GM23338 (cell line): ENCODE data around the gene PCGF3. TPM values are rescaled to one million over a fixed set of nuclear protein-coding genes. Genes with fewer than 3 reads are reported as not detected.

Experiments
- ATAC-seq: fragments of 200-7000 bp; cut with Tn5 transposase; 3 replicates; pipeline ENCODE4 v1.9.1; 2020
- DNase-seq: peaks from one replicate; pipeline ENCODE4 v3.0.0-alpha.2; 2015; ENCODE audit warnings: low spot score
- H2AFZ ChIP-seq: fragments of 200-600 bp; sonication (generic); 2 replicates; pipeline ENCODE4 v1.8.0; 2016; ENCODE audit warnings: antibody characterized with exemption, mild to moderate bottlenecking, moderate library complexity
- H3F3A ChIP-seq: fragments of 200-600 bp; sonication (generic); replicated peaks from 2 replicates; pipeline ENCODE4 v1.8.0; 2017; ENCODE audit warnings: antibody characterized with exemption, mixed run types, low read depth
- H3K27ac ChIP-seq: fragments of 200-600 bp; sonication (generic); 2 replicates; pipeline ENCODE4 v1.6.1; 2016; ENCODE audit warnings: low read depth
- H3K27me3 ChIP-seq: fragments of 200-600 bp; sonication (generic); 2 replicates; pipeline ENCODE4 v1.8.0; 2016; ENCODE audit warnings: mild to moderate bottlenecking, mixed run types, moderate library complexity; ENCODE audit not compliant: insufficient read depth
- H3K36me3 ChIP-seq: fragments of 200-600 bp; sonication (generic); 2 replicates; pipeline ENCODE4 v1.8.0; 2016; ENCODE audit warnings: mild to moderate bottlenecking; ENCODE audit not compliant: insufficient read depth
- H3K4me1 ChIP-seq: fragments of 200-600 bp; sonication (generic); 2 replicates; pipeline ENCODE4 v1.8.0; 2016; ENCODE audit warnings: mild to moderate bottlenecking, moderate library complexity; ENCODE audit not compliant: insufficient read depth
- H3K4me2 ChIP-seq: fragments of 200-600 bp; sonication (generic); 2 replicates; pipeline ENCODE4 v1.7.1; 2017; ENCODE audit warnings: mixed run types
- H3K4me3 ChIP-seq: fragments of 200-600 bp; sonication (generic); 2 replicates; pipeline ENCODE4 v1.6.1; 2016; ENCODE audit warnings: mixed run types
- H3K79me2 ChIP-seq: fragments of 200-600 bp; sonication (generic); replicated peaks from 2 replicates; pipeline ENCODE4 v1.8.0; 2017; ENCODE audit warnings: mild to moderate bottlenecking; ENCODE audit not compliant: insufficient read depth
- H3K9me2 ChIP-seq: fragments of 200-600 bp; sonication (generic); 2 replicates; pipeline ENCODE4 v1.8.0; 2017; ENCODE audit not compliant: insufficient read depth
- H4K20me1 ChIP-seq: fragments of 200-600 bp; sonication (generic); replicated peaks from 2 replicates; pipeline ENCODE4 v1.8.0; 2017; ENCODE audit warnings: mild to moderate bottlenecking; ENCODE audit not compliant: insufficient read depth
- H3K27ac Mint-ChIP-seq: 2 replicates; pipeline ENCODE4 v1.8.0; 2020; ENCODE audit warnings: inconsistent platforms, mild to moderate bottlenecking, moderate library complexity, mixed read lengths
- H3K27me3 Mint-ChIP-seq: 3 replicates; pipeline ENCODE4 v1.8.0; 2022; ENCODE audit warnings: low read depth, mild to moderate bottlenecking, moderate library complexity, mixed read lengths, inconsistent platforms; ENCODE audit not compliant: insufficient read depth, poor library complexity
- H3K36me3 Mint-ChIP-seq: 3 replicates; pipeline ENCODE4 v1.8.0; 2021; ENCODE audit warnings: low read depth, mild to moderate bottlenecking, inconsistent platforms, moderate library complexity, mixed read lengths
- H3K4me1 Mint-ChIP-seq: 3 replicates; pipeline ENCODE4 v1.8.0; 2020; ENCODE audit warnings: mild to moderate bottlenecking, inconsistent platforms, mixed read lengths
- H3K4me3 Mint-ChIP-seq: 3 replicates; pipeline ENCODE4 v1.8.0; 2021; ENCODE audit warnings: moderate library complexity, mild to moderate bottlenecking, inconsistent platforms, mixed read lengths
- H3K9me3 Mint-ChIP-seq: 3 replicates; pipeline ENCODE4 v1.8.0; 2020; ENCODE audit warnings: moderate library complexity, mild to moderate bottlenecking, inconsistent platforms, mixed read lengths
- CREB1 ChIP-seq: fragments of 250-450 bp; sonication (Bioruptor Pico); IDR thresholded peaks from 2 replicates; pipeline ENCODE4 v1.5.0; 2020; ENCODE audit warnings: low read depth, mild to moderate bottlenecking, moderate library complexity
- CTCF ChIP-seq, 2 experiments: fragments of 200-600 bp in 1 of 2; sonication (generic) in 1 of 2; conservative IDR thresholded peaks; 2 replicates each; pipeline versions ENCODE4 v1.5.1 to v1.6.1; 2016 to 2017; ENCODE audit warnings: antibody characterized with exemption in 2 of 2, low read depth in 2 of 2, mild to moderate bottlenecking in 2 of 2, moderate library complexity in 1 of 2
- ETS1 ChIP-seq: IDR thresholded peaks from 2 replicates; pipeline ENCODE4 v1.6.1; 2016; ENCODE audit warnings: antibody characterized with exemption
- EZH2 ChIP-seq: fragments of 200-600 bp; sonication (generic); IDR thresholded peaks from one replicate; pipeline ENCODE4 v1.8.0; 2017; ENCODE audit warnings: antibody characterized with exemption, mild to moderate bottlenecking, low read depth; ENCODE audit not compliant: unreplicated experiment
- JUNB ChIP-seq: IDR thresholded peaks from one replicate; pipeline ENCODE4 v1.6.1; 2016; ENCODE audit warnings: antibody characterized with exemption; ENCODE audit not compliant: unreplicated experiment
- NANOG ChIP-seq: IDR thresholded peaks from 2 replicates; pipeline ENCODE4 v1.6.1; 2016; ENCODE audit warnings: antibody characterized with exemption, borderline replicate concordance
- STAT1 ChIP-seq: IDR thresholded peaks from one replicate; pipeline ENCODE4 v1.6.1; 2016; ENCODE audit warnings: antibody characterized with exemption; ENCODE audit not compliant: unreplicated experiment
- ZNF114 ChIP-seq: fragments of 250-450 bp; sonication (Bioruptor Pico); IDR thresholded peaks from 2 replicates; pipeline ENCODE4 v1.5.0; 2020; ENCODE audit warnings: mild to moderate bottlenecking, moderate library complexity
- ZNF331 ChIP-seq: fragments of 250-450 bp; sonication (Bioruptor Pico); IDR thresholded peaks from 2 replicates; pipeline ENCODE4 v1.5.0; 2020; ENCODE audit warnings: low read depth, mild to moderate bottlenecking, moderate library complexity
- polyA plus RNA-seq: library from polyadenylated mRNA; unstranded; fragments of >200 nt; fragmentation: Nextera tagmentation; extraction: Ambion mirVana; gene quantifications from 2 replicates; pipeline ENCODE4 v1.2.1, GENCODE V29; 2016
- total RNA-seq: library from RNA; depleted of rRNA; stranded (reverse); fragments of >200 nt; shearing (Covaris generic); gene quantifications from 2 replicates; pipeline ENCODE4 v1.2.3, GENCODE V29; 2014
- TF ChIP-seq, protein P1 (sequence below): IDR thresholded peaks from one replicate; pipeline ENCODE4 v1.6.1; 2018; ENCODE audit warnings: antibody characterized with exemption; ENCODE audit not compliant: unreplicated experiment

Gene PCGF3
- total and polyA plus RNA-seq, 2 experiments from 2014 or later, result 33.1 to 49.0 TPM

DNA sequence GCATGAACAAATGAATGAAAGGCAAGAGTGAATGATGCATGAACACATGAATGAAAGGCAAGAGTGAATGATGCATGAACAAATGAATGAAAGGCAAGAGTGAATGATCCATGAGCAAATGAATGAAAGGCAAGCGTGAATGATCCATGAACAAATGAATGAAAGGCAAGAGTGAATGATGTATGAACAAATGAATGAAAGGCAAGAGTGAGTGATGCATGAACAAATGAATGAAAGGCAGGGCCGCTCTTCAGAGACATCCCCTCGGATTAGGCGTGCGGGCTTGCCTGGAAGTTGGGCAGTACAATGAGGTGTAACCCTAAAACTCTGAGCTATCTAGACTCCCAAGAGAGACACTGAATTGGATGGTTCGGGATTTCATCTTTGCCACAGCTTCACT lies 3.7 kb downstream of the PCGF3 start (continued):
- TF ChIP-seq EZH2, result no peak
- TF ChIP-seq, protein P1, sequence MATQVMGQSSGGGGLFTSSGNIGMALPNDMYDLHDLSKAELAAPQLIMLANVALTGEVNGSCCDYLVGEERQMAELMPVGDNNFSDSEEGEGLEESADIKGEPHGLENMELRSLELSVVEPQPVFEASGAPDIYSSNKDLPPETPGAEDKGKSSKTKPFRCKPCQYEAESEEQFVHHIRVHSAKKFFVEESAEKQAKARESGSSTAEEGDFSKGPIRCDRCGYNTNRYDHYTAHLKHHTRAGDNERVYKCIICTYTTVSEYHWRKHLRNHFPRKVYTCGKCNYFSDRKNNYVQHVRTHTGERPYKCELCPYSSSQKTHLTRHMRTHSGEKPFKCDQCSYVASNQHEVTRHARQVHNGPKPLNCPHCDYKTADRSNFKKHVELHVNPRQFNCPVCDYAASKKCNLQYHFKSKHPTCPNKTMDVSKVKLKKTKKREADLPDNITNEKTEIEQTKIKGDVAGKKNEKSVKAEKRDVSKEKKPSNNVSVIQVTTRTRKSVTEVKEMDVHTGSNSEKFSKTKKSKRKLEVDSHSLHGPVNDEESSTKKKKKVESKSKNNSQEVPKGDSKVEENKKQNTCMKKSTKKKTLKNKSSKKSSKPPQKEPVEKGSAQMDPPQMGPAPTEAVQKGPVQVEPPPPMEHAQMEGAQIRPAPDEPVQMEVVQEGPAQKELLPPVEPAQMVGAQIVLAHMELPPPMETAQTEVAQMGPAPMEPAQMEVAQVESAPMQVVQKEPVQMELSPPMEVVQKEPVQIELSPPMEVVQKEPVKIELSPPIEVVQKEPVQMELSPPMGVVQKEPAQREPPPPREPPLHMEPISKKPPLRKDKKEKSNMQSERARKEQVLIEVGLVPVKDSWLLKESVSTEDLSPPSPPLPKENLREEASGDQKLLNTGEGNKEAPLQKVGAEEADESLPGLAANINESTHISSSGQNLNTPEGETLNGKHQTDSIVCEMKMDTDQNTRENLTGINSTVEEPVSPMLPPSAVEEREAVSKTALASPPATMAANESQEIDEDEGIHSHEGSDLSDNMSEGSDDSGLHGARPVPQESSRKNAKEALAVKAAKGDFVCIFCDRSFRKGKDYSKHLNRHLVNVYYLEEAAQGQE, result no peak
- TF ChIP-seq CTCF (conservative IDR thresholded peaks at IDR 0.05; ENCODE audit: low read depth in 2 of 2), result no peak
- TF ChIP-seq JUNB, result no peak
- TF ChIP-seq STAT1, result no peak

DNA sequence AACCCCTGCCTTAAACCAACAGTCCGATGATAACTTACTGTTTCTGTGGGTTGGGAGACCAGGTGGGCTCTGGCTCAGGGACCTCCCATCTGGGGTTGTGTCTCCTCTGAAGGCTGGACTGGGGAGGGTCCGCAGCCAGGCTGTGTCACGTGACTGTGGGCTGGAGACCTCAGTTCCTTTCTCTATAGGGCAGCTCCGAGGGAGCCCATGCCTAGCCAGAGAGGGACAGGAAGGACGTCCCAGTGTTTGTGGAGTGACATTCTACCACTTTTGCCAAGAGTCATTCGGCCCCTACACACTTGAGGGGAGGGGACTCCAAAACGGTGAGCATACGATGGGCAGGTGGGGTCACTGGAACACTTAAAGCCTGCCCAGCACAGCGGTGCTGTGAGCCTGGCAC lies 4.5 kb downstream of the PCGF3 start:
- Mint-ChIP-seq H3K4me3 (no peak overlapping the region), H3K4me1 (peaks cover 4% of the 10 kb centered on the region; the same call in 2 of the 3 replicates), H3K9me3 (no peaks in the 10 kb centered on the region), H3K36me3 (peaks cover 33% of the 10 kb centered on the region), H3K27ac (no peak overlapping the region), H3K27me3 (peaks cover 2% of the 10 kb centered on the region)
- no peaks in the 10 kb centered on the region for H3K9me2 ChIP-seq
- H3K36me3 ChIP-seq, result 0 out of 2 replicates have a peak, but pooled peaks cover 3% of the 10 kb centered on the region
- H3K27ac ChIP-seq, result no peak overlapping the region
- no peak for ATAC-seq
- TF ChIP-seq, protein P1, result no peak
- TF ChIP-seq NANOG, result no peak
- no peak for TF ChIP-seq ZNF114 (CRISPR knock-in tag)
- no peak for TF ChIP-seq JUNB
- no peak for TF ChIP-seq EZH2
- no peak for TF ChIP-seq CREB1 (CRISPR knock-in tag)
- no peak for TF ChIP-seq ETS1
- TF ChIP-seq STAT1, result no peak
- no peak for TF ChIP-seq ZNF331 (CRISPR knock-in tag)
- H3F3A ChIP-seq, result no peaks in the 10 kb centered on the region
- peaks cover under 1% of the 10 kb centered on the region; the same call in 1 of the 2 replicates for H3K27me3 ChIP-seq
- H3K4me2 ChIP-seq, result no peak overlapping the region
- peaks cover 67% of the 10 kb centered on the region for H3K79me2 ChIP-seq
- H2AFZ ChIP-seq, result no peak overlapping the region
- H4K20me1 ChIP-seq, result peaks cover 33% of the 10 kb centered on the region
- H3K4me3 ChIP-seq, result no peak overlapping the region
- no peak for DNase-seq
- H3K4me1 ChIP-seq, result no peaks in the 10 kb centered on the region
